Esophagus muscularis mucosa (tissue), 4 donors: Measurements from ENCODE around the gene GIMAP6. TPM values are rescaled to one million over a fixed set of nuclear protein-coding genes. Genes with fewer than 3 reads are reported as not detected.

Source experiments
- DNase-seq: peaks from one replicate; pipeline ENCODE4 v3.0.0-alpha.2; 2017; ENCODE audit errors: extremely low spot score
- H3K27ac ChIP-seq, 4 donors: fragments of 200-600 bp; sonication (generic); replicated peaks in 1 of 4; 1 replicate in 3 of 4; 2 replicates in 1 of 4; pipeline ENCODE4 v1.5.1; 2016 to 2019; ENCODE audit warnings: mild to moderate bottlenecking in 1 of 4
- H3K27me3 ChIP-seq, 4 donors: fragments of 200-600 bp; sonication (generic); one replicate each; pipeline versions ENCODE4 v1.5.1 to v1.6.0; 2016 to 2019
- H3K36me3 ChIP-seq, 4 donors: fragments of 200-600 bp; sonication (generic); one replicate each; pipeline ENCODE4 v1.5.1; 2016 to 2019
- H3K4me1 ChIP-seq, 4 donors: fragments of 200-600 bp; sonication (generic); one replicate each; pipeline ENCODE4 v1.5.1; 2016 to 2019
- H3K4me3 ChIP-seq, 4 donors: fragments of 200-600 bp; sonication (generic); 1 replicate in 2 of 4; 2 replicates in 2 of 4; pipeline ENCODE4 v1.5.1; 2016 to 2019; ENCODE audit warnings: mild to moderate bottlenecking in 4 of 4, moderate library complexity in 1 of 4
- H3K9me3 ChIP-seq, 4 donors: fragments of 200-600 bp; sonication (generic); 1 replicate in 3 of 4; 2 replicates in 1 of 4; pipeline ENCODE4 v1.5.1; 2016 to 2019
- EP300 ChIP-seq: sonication (generic); formaldehyde crosslinking; IDR thresholded peaks from one replicate; pipeline ENCODE4 v1.6.1; 2017; ENCODE audit warnings: antibody characterized with exemption
- POLR2A ChIP-seq: fragments of 450-650 bp; IDR thresholded peaks from one replicate; pipeline ENCODE4 v1.6.1; 2017; ENCODE audit warnings: antibody characterized with exemption, moderate library complexity, mild to moderate bottlenecking, low read depth
- POLR2AphosphoS5 ChIP-seq, 2 donors: sonication (generic); formaldehyde crosslinking; IDR thresholded peaks; one replicate each; pipeline ENCODE4 v1.6.1; 2017; ENCODE audit warnings: antibody characterized with exemption in 2 of 2
- WGBS: methylation state at CpG from one replicate; pipeline ENCODE4 v1.1.5; 2018; 5-methylcytosine and 5-hydroxymethylcytosine counted together
- intact Hi-C: fragments of 100-400 bp; cut with DNase I; formaldehyde crosslinking; loops from one replicate; pipeline ENCODE4 v1.15.1; 2023
- total RNA-seq, 4 donors: library from RNA; depleted of rRNA; stranded (reverse); fragments of >200 nt; gene quantifications; one replicate each; pipeline versions ENCODE4 v1.1.0 to v1.2.1, GENCODE V29; 2016
- TF ChIP-seq, protein P1 (sequence below), 3 experiments: fragments of 200-600 bp in 2 of 3; fragments of 450-650 bp in 1 of 3; sonication (generic) in 2 of 3; IDR thresholded peaks; one replicate each; pipeline ENCODE4 v1.5.1; 2017 to 2019; ENCODE audit warnings: antibody characterized with exemption in 3 of 3, mild to moderate bottlenecking in 2 of 3, moderate library complexity in 1 of 3

Gene GIMAP6
- total RNA-seq, 4 donors from 2014 or later = 25.7 to 45.9 (median 37.2) TPM

DNA sequence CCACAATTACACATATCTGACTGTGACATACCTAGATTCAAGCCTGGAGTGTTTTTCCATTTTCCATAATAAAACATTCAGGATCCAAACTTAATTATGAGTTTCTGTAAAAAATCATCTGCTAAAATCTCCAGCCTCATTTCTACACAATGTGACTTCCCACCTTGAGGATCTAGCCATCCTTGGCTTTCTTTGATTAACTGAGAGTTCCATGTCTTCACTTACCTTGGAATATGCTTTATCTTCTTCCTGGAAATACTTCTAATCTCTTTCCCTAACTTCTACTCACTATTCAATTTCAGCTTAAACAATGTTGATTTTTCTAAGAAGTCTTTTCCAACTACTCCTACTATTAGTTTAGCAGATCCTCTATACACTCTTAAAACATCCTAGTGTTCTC lies 36.8 kb upstream of the GIMAP6 start:
- peaks cover 0 to 7% (median 2%) of the 10 kb centered on the region in 4 donors for H3K9me3 ChIP-seq
- DNase-seq = no peak
- no peak overlapping the region for H3K27ac ChIP-seq
- H3K4me1 ChIP-seq = no peaks in the 10 kb centered on the region
- H3K4me3 ChIP-seq = no peak overlapping the region
- H3K27me3 ChIP-seq = no peaks in the 10 kb centered on the region
- H3K36me3 ChIP-seq = no peaks in the 10 kb centered on the region
- intact Hi-C loops = no loop called here
- TF ChIP-seq POLR2AphosphoS5 (IDR thresholded peaks at IDR 0.05) (no peak), POLR2A (no peak), EP300 (no peak)
- TF ChIP-seq, protein P1, sequence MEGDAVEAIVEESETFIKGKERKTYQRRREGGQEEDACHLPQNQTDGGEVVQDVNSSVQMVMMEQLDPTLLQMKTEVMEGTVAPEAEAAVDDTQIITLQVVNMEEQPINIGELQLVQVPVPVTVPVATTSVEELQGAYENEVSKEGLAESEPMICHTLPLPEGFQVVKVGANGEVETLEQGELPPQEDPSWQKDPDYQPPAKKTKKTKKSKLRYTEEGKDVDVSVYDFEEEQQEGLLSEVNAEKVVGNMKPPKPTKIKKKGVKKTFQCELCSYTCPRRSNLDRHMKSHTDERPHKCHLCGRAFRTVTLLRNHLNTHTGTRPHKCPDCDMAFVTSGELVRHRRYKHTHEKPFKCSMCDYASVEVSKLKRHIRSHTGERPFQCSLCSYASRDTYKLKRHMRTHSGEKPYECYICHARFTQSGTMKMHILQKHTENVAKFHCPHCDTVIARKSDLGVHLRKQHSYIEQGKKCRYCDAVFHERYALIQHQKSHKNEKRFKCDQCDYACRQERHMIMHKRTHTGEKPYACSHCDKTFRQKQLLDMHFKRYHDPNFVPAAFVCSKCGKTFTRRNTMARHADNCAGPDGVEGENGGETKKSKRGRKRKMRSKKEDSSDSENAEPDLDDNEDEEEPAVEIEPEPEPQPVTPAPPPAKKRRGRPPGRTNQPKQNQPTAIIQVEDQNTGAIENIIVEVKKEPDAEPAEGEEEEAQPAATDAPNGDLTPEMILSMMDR (IDR thresholded peaks at IDR 0.05) = no peak

DNA sequence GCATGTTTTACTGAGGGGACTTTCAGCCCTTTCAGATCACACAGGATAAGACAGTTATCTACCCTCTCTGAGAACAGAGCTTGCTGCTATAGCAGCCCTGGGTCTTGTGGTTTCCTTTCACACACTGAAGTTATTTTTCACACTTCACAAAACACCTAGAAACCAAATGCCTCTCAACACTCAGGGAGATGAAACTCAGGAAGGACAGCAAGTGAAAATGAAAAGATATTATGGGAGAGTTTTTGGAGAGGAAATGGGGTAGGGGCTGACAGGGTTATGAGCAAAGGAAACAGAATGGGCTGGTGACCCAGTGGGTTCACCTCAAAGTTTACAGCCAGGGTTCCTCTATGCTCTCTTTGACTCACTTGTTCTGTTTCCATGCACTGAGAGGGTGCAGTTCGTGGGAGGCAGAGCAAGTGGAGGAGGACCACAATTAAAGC lies 36.3 kb upstream of the GIMAP6 start:
- no peaks in the 10 kb centered on the region for H3K4me1 ChIP-seq
- no peak overlapping the region for H3K4me3 ChIP-seq
- H3K36me3 ChIP-seq = no peaks in the 10 kb centered on the region
- TF ChIP-seq EP300 = no peak
- no peak for TF ChIP-seq POLR2AphosphoS5 (IDR thresholded peaks at IDR 0.05)
- TF ChIP-seq, protein P1 (IDR thresholded peaks at IDR 0.05) = no peak
- no peak for TF ChIP-seq POLR2A
- WGBS = 63% methylated on average over 1 of the region's 1 CpG
- DNase-seq = no peak
- no peaks in the 10 kb centered on the region for H3K27me3 ChIP-seq
- H3K27ac ChIP-seq = no peak overlapping the region
- peaks cover 0 to 7% (median 2%) of the 10 kb centered on the region in 4 donors for H3K9me3 ChIP-seq
- intact Hi-C loops = no loop called here

DNA sequence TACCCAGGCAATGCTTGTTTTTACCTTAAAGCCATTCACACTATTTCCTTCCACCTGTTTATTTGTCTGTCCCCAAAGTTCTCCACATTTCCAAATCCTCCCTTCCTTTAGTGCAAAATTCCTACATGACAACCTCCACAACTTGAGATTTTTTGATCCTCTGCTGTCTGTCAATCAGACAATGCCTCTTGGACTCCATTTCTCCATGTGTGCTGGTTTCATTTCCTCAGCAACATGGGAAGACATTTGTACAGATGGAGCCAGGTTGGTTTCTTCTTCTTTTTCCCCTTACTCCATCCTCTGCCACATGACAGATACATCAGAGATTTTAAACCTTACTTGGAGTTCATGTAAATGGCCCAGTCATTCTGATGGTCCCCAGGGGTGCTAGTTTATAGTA lies 34.2 kb upstream of the GIMAP6 start:
- H3K4me1 ChIP-seq = no peaks in the 10 kb centered on the region
- no peak overlapping the region for H3K27ac ChIP-seq
- no peaks in the 10 kb centered on the region for H3K27me3 ChIP-seq
- H3K9me3 ChIP-seq = peaks cover 0 to 7% (median 2%) of the 10 kb centered on the region in 4 donors
- intact Hi-C loops = no loop called here
- H3K4me3 ChIP-seq = no peak overlapping the region
- TF ChIP-seq POLR2A = no peak
- no peaks in the 10 kb centered on the region for H3K36me3 ChIP-seq
- DNase-seq = no peak

DNA sequence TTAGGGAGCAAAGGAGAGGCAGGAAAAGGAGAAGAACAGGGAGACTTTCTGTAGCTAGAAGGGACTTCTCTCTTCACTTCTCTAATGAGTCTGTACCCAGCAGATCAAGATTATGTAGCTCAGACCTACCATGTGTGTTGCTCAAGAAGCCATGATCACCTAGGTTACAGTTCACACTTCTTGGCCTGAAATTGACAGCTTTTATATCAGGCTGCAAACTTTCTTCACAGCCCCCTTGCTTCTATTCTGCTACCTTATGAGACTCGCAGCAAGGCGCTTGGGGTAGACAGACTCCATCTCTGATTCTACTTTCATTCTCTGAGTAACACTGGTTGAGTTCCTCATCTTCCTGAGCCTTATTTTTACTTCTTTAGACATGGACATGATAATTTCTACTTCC lies 33.7 kb upstream of the GIMAP6 start:
- WGBS = 90% methylated on average over 2 of the region's 2 CpGs
- Histone ChIP-seq H3K27ac (no peak overlapping the region), H3K36me3 (no peaks in the 10 kb centered on the region), H3K4me3 (no peak overlapping the region), H3K4me1 (no peaks in the 10 kb centered on the region), H3K9me3 (peaks cover 0 to 7% (median 2%) of the 10 kb centered on the region in 4 donors), H3K27me3 (no peaks in the 10 kb centered on the region)
- DNase-seq = no peak
- intact Hi-C loops = no loop called here
- TF ChIP-seq POLR2AphosphoS5 (IDR thresholded peaks at IDR 0.05) = no peak
- TF ChIP-seq, protein P1 (IDR thresholded peaks at IDR 0.05) = no peak
- no peak for TF ChIP-seq POLR2A
- TF ChIP-seq EP300 = no peak

DNA sequence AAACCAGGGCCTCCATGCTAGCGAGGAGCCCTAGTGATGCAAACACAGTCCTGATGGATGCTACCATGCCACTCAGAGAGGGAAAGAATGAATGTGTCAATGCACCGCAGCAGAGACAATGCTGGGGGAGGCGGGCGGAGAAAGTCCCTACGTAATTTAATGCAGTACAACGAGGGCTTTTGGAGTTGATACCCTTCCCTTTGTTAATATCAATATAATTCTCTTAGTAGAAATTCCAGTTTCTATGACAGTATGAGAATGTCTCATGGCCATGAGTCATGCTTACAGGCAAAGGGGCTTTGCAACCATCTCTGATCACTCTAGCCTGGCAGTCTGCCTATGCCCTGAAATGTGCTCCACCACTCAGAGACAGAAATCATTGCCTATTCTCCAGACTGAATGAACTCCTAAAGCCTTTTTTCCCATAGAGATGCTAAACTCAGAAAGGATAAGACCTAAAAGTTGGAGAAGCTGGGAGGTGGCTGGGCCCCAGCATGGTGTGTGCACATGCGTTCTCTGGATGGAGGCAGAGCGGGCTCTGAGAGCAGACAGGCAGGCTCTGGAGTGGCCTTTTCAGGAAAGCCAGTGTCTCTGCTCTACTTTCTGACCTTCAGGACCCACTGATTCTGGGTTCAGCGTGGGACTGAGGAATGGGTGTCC lies 33.0 kb upstream of the GIMAP6 start:
- H3K27ac ChIP-seq = no peak overlapping the region
- 88% methylated on average over 8 of the region's 9 CpGs for WGBS
- H3K9me3 ChIP-seq = peaks cover 0 to 7% (median 2%) of the 10 kb centered on the region in 4 donors
- TF ChIP-seq POLR2A = no peak
- TF ChIP-seq POLR2AphosphoS5 (IDR thresholded peaks at IDR 0.05) = no peak
- TF ChIP-seq EP300 = no peak
- TF ChIP-seq, protein P1 (IDR thresholded peaks at IDR 0.05) = no peak
- intact Hi-C loops = no loop called here
- no peaks in the 10 kb centered on the region for H3K4me1 ChIP-seq
- no peak overlapping the region for H3K4me3 ChIP-seq
- no peaks in the 10 kb centered on the region for H3K36me3 ChIP-seq
- DNase-seq = no peak
- H3K27me3 ChIP-seq = no peaks in the 10 kb centered on the region
